HepG2 (cell line): ENCODE measurements around the gene IL1B. TPM values are rescaled to one million over a fixed set of nuclear protein-coding genes. Genes with fewer than 3 reads are reported as not detected.

Source experiments
- ADNP ChIP-seq: sonication (generic); formaldehyde crosslinking; IDR thresholded peaks from 2 replicates; pipeline ENCODE4 v1.4.0; 2020; ENCODE audit warnings: missing genetic modification reagents
- ATRX ChIP-seq: sonication (generic); formaldehyde crosslinking; IDR thresholded peaks from 2 replicates; pipeline ENCODE4 v1.4.0; 2020; ENCODE audit warnings: missing genetic modification reagents, borderline replicate concordance
- NCOA2 ChIP-seq: sonication (generic); formaldehyde crosslinking; IDR thresholded peaks from 2 replicates; pipeline ENCODE4 v1.8.0; 2022; ENCODE audit warnings: inconsistent platforms
- POLR2AphosphoS2 ChIP-seq: IDR thresholded peaks from 2 replicates; pipeline ENCODE4 v1.6.1; 2011; ENCODE audit warnings: low read depth, low read length, improper control_type of control experiment
- TGIF2 ChIP-seq: IDR thresholded peaks from 2 replicates; pipeline ENCODE4 v1.6.1; 2016; ENCODE audit warnings: control low read depth, missing compliant biosample characterization
- ZNF251 ChIP-seq: sonication (generic); formaldehyde crosslinking; IDR thresholded peaks from 2 replicates; pipeline ENCODE4 v1.9.0; 2021; ENCODE audit warnings: mild to moderate bottlenecking, missing genetic modification reagents
- ZNF460 ChIP-seq: sonication (generic); formaldehyde crosslinking; IDR thresholded peaks from 2 replicates; pipeline ENCODE4 v1.5.1; 2020; ENCODE audit warnings: missing genetic modification reagents, mild to moderate bottlenecking, borderline replicate concordance
- ZNF530 ChIP-seq: sonication (generic); formaldehyde crosslinking; IDR thresholded peaks from 2 replicates; pipeline ENCODE4 v1.5.0; 2020; ENCODE audit warnings: low read depth, mild to moderate bottlenecking, missing genetic modification reagents
- ZNF678 ChIP-seq: sonication (generic); formaldehyde crosslinking; IDR thresholded peaks from 2 replicates; pipeline ENCODE4 v1.4.0; 2020; ENCODE audit warnings: mild to moderate bottlenecking, missing genetic modification reagents
- ZNF878 ChIP-seq: sonication (generic); formaldehyde crosslinking; IDR thresholded peaks from 2 replicates; pipeline ENCODE4 v1.8.1; 2023; ENCODE audit warnings: mild to moderate bottlenecking, missing genetic modification reagents, moderate library complexity
- polyA plus RNA-seq, 8 experiments: library from polyadenylated mRNA; depleted of rRNA in 3 of 8; stranded (reverse) in 7 of 8; unstranded in 1 of 8; fragments of >200 nt; fragmentation: Illumina TruSeq in 4 of 8; extraction: Trizol in 4 of 8; gene quantifications; 2 replicates each; pipeline versions ENCODE4 v1.2.1 to v1.2.3, GENCODE V29; 2011 to 2016; ENCODE audit warnings: low read depth in 4 of 8, missing spikeins in 1 of 8, mixed read lengths in 1 of 8; ENCODE audit not compliant: insufficient read depth in 1 of 8
- total RNA-seq, 5 experiments: library from RNA; depleted of rRNA; stranded (reverse); fragments of >200 nt; fragmentation: Illumina TruSeq; extraction: Trizol; gene quantifications; 2 replicates each; pipeline ENCODE4 v1.2.3, GENCODE V29; 2016; ENCODE audit warnings: low read depth in 1 of 5
- TF ChIP-seq, protein P1 (sequence below): sonication (generic); formaldehyde crosslinking; IDR thresholded peaks from 2 replicates; pipeline ENCODE4 v1.4.0; 2020; ENCODE audit warnings: mild to moderate bottlenecking, missing genetic modification reagents
- TF ChIP-seq, protein P2 (sequence below): IDR thresholded peaks from 2 replicates; pipeline ENCODE4 v1.6.1; 2016; ENCODE audit warnings: control low read depth
- TF ChIP-seq, protein P3 (sequence below), 2 experiments: sonication (generic) in 1 of 2; formaldehyde crosslinking in 1 of 2; IDR thresholded peaks; 2 replicates each; pipeline versions ENCODE4 v1.6.1 to v1.9.0; 2014 to 2022; ENCODE audit warnings: antibody characterized with exemption in 1 of 2, borderline replicate concordance in 1 of 2, inconsistent platforms in 1 of 2, low read depth in 1 of 2, missing genetic modification reagents in 1 of 2

IL1B gene
- total and polyA plus RNA-seq, 2 of the 13 experiments (the other 11 are each of a cell fraction or from before 2014, with no cell fraction given): 0.18 TPM; not detected in 1

DNA sequence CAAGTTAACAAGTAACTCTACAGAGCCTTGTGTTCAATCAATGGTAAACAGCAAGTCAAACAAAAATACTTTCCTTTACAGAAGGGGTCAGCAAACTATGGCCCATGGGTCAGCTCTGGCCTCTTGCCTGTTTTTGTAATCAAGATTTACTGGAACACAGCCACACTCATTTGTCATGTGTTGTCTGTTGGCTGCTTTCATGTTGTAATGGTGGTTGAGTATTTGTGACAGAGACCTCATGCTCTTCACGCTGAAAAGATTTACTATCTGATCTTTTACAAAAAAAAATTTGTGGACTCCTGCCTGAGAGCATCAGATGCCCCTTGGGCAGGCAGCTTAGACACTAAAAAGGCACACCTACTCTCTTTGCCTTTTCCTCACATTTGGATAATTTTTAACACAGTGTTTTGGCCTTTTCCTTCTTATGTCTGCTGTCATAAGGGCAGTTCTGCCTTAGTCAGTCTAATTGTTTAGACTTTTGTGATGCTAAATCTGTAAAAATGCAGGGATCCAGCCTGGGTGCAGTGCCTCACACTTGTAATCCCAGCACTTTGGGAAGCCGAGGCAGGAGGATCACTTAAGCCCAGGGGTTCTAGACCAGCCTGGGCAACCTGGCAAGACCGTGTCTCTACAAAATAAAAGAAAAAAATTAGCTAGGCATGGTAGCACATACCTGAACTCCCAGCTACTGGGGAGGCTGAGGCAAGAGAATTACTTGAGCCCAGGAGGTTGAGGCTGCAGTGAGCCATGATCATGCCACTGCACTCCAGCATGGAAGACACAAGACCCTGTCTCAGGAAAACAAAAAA, 18.3 kb downstream of the IL1B start (continued):
- TF ChIP-seq, protein P1, sequence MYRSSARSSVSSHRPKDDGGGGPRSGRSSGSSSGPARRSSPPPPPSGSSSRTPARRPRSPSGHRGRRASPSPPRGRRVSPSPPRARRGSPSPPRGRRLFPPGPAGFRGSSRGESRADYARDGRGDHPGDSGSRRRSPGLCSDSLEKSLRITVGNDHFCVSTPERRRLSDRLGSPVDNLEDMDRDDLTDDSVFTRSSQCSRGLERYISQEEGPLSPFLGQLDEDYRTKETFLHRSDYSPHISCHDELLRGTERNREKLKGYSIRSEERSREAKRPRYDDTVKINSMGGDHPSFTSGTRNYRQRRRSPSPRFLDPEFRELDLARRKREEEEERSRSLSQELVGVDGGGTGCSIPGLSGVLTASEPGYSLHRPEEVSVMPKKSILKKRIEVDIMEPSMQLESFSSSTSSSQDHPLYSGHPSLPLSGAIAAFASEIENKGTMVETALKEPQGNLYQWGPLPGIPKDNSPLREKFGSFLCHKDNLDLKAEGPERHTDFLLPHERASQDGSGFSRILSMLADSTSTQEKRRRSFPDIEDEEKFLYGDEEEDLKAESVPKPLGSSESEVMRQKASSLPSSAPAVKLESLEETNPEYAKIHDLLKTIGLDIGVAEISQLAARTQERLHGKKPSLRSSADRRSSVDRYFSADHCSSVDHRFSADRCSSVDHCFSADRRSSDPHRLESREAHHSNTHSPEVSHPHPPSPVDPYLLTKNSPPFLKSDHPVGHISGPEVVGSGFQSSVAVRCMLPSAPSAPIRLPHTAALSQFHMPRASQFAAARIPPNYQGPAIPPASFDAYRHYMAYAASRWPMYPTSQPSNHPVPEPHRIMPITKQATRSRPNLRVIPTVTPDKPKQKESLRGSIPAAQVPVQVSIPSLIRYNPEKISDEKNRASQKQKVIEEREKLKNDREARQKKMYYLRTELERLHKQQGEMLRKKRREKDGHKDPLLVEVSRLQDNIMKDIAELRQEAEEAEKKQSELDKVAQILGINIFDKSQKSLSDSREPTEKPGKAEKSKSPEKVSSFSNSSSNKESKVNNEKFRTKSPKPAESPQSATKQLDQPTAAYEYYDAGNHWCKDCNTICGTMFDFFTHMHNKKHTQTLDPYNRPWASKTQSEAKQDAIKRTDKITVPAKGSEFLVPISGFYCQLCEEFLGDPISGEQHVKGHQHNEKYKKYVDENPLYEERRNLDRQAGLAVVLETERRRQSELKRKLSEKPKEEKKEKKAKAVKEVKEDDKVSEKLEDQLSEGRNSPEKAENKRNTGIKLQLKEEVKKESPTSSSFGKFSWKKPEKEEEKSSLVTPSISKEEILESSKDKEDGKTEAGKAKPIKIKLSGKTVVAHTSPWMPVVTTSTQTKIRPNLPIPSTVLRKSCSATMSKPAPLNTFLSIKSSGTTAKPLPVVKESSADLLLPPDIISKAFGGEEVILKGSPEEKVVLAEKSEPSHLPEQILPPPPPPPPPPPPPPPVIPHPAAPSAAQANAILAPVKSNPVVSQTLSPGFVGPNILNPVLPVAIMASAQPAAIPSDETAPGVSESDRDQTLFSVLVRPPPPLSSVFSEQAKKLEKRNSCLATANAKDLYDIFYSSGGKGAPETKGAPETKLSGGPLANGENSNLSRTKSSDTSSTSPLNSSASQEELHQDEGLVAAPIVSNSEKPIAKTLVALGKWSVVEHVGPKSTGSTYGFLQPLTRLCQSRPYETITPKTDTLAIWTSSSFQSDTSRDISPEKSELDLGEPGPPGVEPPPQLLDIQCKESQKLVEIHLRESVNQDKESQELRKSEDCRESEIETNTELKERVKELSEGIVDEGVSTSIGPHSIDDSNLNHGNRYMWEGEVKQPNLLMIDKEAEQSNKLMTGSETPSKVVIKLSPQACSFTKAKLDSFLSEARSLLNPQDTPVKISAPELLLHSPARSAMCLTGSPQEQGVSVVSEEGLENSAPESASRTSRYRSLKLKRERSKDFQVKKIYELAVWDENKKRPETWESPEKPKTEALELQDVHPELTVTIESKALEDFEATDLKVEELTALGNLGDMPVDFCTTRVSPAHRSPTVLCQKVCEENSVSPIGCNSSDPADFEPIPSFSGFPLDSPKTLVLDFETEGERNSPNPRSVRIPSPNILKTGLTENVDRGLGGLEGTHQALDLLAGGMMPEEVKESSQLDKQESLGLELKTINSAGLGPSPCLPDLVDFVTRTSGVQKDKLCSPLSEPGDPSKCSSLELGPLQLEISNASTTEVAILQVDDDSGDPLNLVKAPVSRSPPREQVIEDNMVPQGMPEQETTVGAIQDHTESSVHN (CRISPR knock-in tag): peak; percentile 90; the same call in 1 of the 2 replicates
- TF ChIP-seq ZNF530 (no peak), ZNF878 (CRISPR knock-in tag) (peak; percentile 98), ZNF460 (CRISPR knock-in tag) (no peak; the same call in 1 of the 2 replicates), ZNF678 (CRISPR knock-in tag) (no peak), ADNP (CRISPR knock-in tag) (no peak), ZNF251 (no peak), POLR2AphosphoS2 (no peak), NCOA2 (peak; percentile 99), TGIF2 (CRISPR knock-in tag) (peak; percentile 81), ATRX (CRISPR knock-in tag) (no peak)
- TF ChIP-seq, protein P2, sequence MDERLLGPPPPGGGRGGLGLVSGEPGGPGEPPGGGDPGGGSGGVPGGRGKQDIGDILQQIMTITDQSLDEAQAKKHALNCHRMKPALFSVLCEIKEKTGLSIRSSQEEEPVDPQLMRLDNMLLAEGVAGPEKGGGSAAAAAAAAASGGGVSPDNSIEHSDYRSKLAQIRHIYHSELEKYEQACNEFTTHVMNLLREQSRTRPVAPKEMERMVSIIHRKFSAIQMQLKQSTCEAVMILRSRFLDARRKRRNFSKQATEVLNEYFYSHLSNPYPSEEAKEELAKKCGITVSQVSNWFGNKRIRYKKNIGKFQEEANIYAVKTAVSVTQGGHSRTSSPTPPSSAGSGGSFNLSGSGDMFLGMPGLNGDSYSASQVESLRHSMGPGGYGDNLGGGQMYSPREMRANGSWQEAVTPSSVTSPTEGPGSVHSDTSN (CRISPR knock-in tag): peak; percentile 84
- TF ChIP-seq, protein P3, sequence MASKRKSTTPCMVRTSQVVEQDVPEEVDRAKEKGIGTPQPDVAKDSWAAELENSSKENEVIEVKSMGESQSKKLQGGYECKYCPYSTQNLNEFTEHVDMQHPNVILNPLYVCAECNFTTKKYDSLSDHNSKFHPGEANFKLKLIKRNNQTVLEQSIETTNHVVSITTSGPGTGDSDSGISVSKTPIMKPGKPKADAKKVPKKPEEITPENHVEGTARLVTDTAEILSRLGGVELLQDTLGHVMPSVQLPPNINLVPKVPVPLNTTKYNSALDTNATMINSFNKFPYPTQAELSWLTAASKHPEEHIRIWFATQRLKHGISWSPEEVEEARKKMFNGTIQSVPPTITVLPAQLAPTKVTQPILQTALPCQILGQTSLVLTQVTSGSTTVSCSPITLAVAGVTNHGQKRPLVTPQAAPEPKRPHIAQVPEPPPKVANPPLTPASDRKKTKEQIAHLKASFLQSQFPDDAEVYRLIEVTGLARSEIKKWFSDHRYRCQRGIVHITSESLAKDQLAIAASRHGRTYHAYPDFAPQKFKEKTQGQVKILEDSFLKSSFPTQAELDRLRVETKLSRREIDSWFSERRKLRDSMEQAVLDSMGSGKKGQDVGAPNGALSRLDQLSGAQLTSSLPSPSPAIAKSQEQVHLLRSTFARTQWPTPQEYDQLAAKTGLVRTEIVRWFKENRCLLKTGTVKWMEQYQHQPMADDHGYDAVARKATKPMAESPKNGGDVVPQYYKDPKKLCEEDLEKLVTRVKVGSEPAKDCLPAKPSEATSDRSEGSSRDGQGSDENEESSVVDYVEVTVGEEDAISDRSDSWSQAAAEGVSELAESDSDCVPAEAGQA (IDR thresholded peaks at IDR 0.05; ENCODE audit: low read depth): no peak
- TF ChIP-seq, protein P3 (CRISPR knock-in tag; IDR thresholded peaks at IDR 0.05; ENCODE audit: borderline replicate concordance): peak; percentile 72; the same call in 1 of the 2 replicates
